CD4-positive, CD25-positive, alpha-beta regulatory T cell (primary cell): ENCODE data around the gene KIF18A. TPM values are rescaled to one million over a fixed set of nuclear protein-coding genes. Genes with fewer than 3 reads are reported as not detected.
"Not testable (repeated sequence)": the region's sequence is repeated elsewhere in the genome, so short reads cannot be mapped to it uniquely, and the experiment has no call there.

ENCODE experiments used
- ATAC-seq, 2 donors: fragments of 150-1000 bp; cut with Tn5 transposase; one replicate each; pipeline ENCODE4 v1.10.0; 2021; ENCODE audit warnings: low read depth in 2 of 2, moderate number of reproducible peaks in 2 of 2, moderate library complexity in 1 of 2
- DNase-seq, 3 donors: peaks; one replicate each; pipeline versions ENCODE4 v3.0.0 to v3.0.0-alpha.2; 2012 to 2022; ENCODE audit warnings: mixed read lengths in 1 of 3
- H3K27ac ChIP-seq: one replicate; pipeline ENCODE4 v1.7.0; 2013; ENCODE audit warnings: mild to moderate bottlenecking, low read length; ENCODE audit not compliant: insufficient read depth, poor library complexity, severe bottlenecking
- H3K27me3 ChIP-seq: one replicate; pipeline ENCODE4 v1.7.0; 2013; ENCODE audit warnings: low read length; ENCODE audit not compliant: control insufficient read depth, insufficient read depth
- H3K36me3 ChIP-seq: one replicate; pipeline ENCODE4 v1.7.0; 2013; ENCODE audit warnings: mild to moderate bottlenecking, low read length, moderate library complexity; ENCODE audit not compliant: control insufficient read depth, insufficient read depth
- H3K4me1 ChIP-seq: 2 replicates; pipeline ENCODE4 v1.7.0; 2013; ENCODE audit warnings: mild to moderate bottlenecking, low read length; ENCODE audit not compliant: insufficient read depth, control insufficient read depth, poor library complexity, severe bottlenecking
- H3K4me3 ChIP-seq: one replicate; pipeline ENCODE4 v1.7.0; 2013; ENCODE audit warnings: low read depth, mild to moderate bottlenecking, low read length, moderate library complexity
- H3K9me3 ChIP-seq, 2 experiments: 1 replicate in 1 of 2; 2 replicates in 1 of 2; pipeline ENCODE4 v1.7.0; 2013; ENCODE audit warnings: low read length in 2 of 2, mild to moderate bottlenecking in 1 of 2, moderate library complexity in 1 of 2; ENCODE audit not compliant: control insufficient read depth in 2 of 2
- H3K27ac Mint-ChIP-seq, 3 donors: one replicate each; pipeline ENCODE4 v1.8.0; 2020 to 2022; ENCODE audit warnings: mild to moderate bottlenecking in 3 of 3, mixed read lengths in 3 of 3, moderate library complexity in 2 of 3
- H3K27me3 Mint-ChIP-seq: one replicate; pipeline ENCODE4 v1.8.0; 2022; ENCODE audit warnings: mild to moderate bottlenecking, mixed read lengths
- H3K36me3 Mint-ChIP-seq: one replicate; pipeline ENCODE4 v1.8.0; 2020; ENCODE audit warnings: mixed read lengths
- H3K4me1 Mint-ChIP-seq, 4 donors: one replicate each; pipeline ENCODE4 v1.8.0; 2020 to 2022; ENCODE audit warnings: mixed read lengths in 4 of 4, mild to moderate bottlenecking in 1 of 4
- H3K4me3 Mint-ChIP-seq, 4 donors: one replicate each; pipeline ENCODE4 v1.8.0; 2020 to 2022; ENCODE audit warnings: mild to moderate bottlenecking in 4 of 4, mixed read lengths in 4 of 4, moderate library complexity in 3 of 4
- H3K9me3 Mint-ChIP-seq, 7 donors: one replicate each; pipeline ENCODE4 v1.8.0; 2020 to 2022; ENCODE audit warnings: mixed read lengths in 7 of 7, mild to moderate bottlenecking in 3 of 7, moderate library complexity in 2 of 7
- polyA plus RNA-seq, 4 donors: library from polyadenylated mRNA; unstranded; fragments of 300-500 nt; fragmentation: Illumina TruSeq; gene quantifications; one replicate each; pipeline ENCODE4 v1.2.3, GENCODE V29; 2021
- total RNA-seq: library from RNA; stranded (reverse); gene quantifications from one replicate; pipeline ENCODE4 v1.2.3, GENCODE V29; 2022

The KIF18A gene
- total and polyA plus RNA-seq, 5 donors from 2014 or later = 1.1 to 10.6 (median 1.6) TPM

GRCh38 chr11:28139841-28140415 is 32.0 kb upstream of the KIF18A start:
- Mint-ChIP-seq H3K4me3 (no peak overlapping the region), H3K36me3 (peaks cover 34% of the 10 kb centered on the region), H3K27ac (no peak overlapping the region), H3K9me3 (peaks cover 2 to 31% (median 6%) of the 10 kb centered on the region in 7 donors), H3K4me1 (peaks cover 0 to 4% (median 3%) of the 10 kb centered on the region in 4 donors), H3K27me3 (no peaks in the 10 kb centered on the region)
- Histone ChIP-seq H3K9me3 (peaks cover 10 to 36% of the 10 kb centered on the region in 2 experiments), H3K4me1 (no peaks in the 10 kb centered on the region), H3K27me3 (no peaks in the 10 kb centered on the region), H3K4me3 (no peak overlapping the region), H3K36me3 (peaks cover 4% of the 10 kb centered on the region), H3K27ac (no peak overlapping the region)
- ATAC-seq (no peak), DNase-seq (no peak)

DNA sequence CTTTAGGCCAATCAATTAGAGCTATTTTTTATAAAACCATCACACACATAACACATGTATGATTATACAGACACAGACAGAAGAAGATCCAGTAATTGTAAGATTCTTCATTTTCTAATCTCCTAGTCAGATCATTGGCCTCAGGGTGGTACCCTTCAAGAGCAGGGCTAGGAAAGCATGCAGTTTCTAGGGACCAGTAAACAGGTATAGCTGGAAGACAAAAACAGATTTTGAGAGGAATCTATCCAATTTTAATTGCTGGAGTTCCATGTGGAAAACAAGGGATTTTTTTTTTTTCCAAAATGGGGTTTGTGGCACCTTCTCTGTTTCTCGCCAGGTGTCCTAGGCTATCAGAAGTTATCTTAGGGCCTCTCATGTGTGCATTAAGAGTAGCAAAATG is 29.9 kb upstream of the KIF18A start:
- H3K36me3 Mint-ChIP-seq = peaks cover 34% of the 10 kb centered on the region
- Histone ChIP-seq H3K36me3 (peaks cover 4% of the 10 kb centered on the region), H3K9me3 (peaks cover 10 to 36% of the 10 kb centered on the region in 2 experiments), H3K27me3 (no peaks in the 10 kb centered on the region), H3K27ac (no peak overlapping the region), H3K4me3 (no peak overlapping the region), H3K4me1 (no peaks in the 10 kb centered on the region)
- H3K9me3 Mint-ChIP-seq = peaks cover 2 to 31% (median 6%) of the 10 kb centered on the region in 7 donors
- H3K4me1 Mint-ChIP-seq = peaks cover 0 to 4% (median 3%) of the 10 kb centered on the region in 4 donors
- H3K27ac Mint-ChIP-seq = no peak overlapping the region
- ATAC-seq (no peak), DNase-seq (no peak)
- no peaks in the 10 kb centered on the region for H3K27me3 Mint-ChIP-seq
- H3K4me3 Mint-ChIP-seq = no peak overlapping the region

DNA sequence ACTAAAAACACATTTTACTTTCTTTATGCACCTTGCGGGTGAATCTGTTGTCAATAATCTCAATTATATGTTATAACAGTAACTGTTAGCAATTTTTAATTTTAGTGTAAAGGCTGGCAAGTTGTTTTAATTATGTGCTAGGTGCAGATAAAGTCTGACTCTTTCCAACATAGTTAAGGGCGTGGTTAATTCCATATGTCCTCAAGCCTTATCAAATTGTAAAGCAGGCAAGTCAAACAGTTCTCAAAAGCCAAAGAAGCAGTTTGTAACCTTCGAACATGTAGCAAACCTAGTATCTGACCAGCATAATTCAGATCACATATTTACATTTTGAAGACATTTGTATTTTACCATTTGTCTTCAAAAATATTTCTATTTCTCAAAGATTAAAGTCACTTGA is 29.4 kb upstream of the KIF18A start:
- Mint-ChIP-seq H3K27me3 (no peaks in the 10 kb centered on the region), H3K36me3 (peaks cover 31% of the 10 kb centered on the region), H3K9me3 (peaks cover 2 to 31% (median 6%) of the 10 kb centered on the region in 7 donors)

GRCh38 chr11:28136157-28136556 is 28.2 kb upstream of the KIF18A start:
- H3K27ac Mint-ChIP-seq, H3K4me3 Mint-ChIP-seq, H3K27me3 Mint-ChIP-seq, H3K27me3 ChIP-seq, H3K36me3 ChIP-seq, DNase-seq, H3K4me3 ChIP-seq, ATAC-seq, H3K27ac ChIP-seq, H3K4me1 Mint-ChIP-seq, H3K4me1 ChIP-seq: not testable (repeated sequence)
- Mint-ChIP-seq H3K36me3 (peaks cover 30% of the 10 kb centered on the region), H3K9me3 (peaks cover 2 to 31% (median 6%) of the 10 kb centered on the region in 7 donors)
- H3K9me3 ChIP-seq = peaks cover 10 to 36% of the 10 kb centered on the region in 2 experiments

More for the DNA sequence above, 29.4 kb upstream of the KIF18A start:
- Mint-ChIP-seq H3K4me1 (no peaks in the 10 kb centered on the region), H3K4me3 (no peak overlapping the region), H3K27ac (no peak overlapping the region)
- no peak overlapping the region for H3K27ac ChIP-seq
- H3K4me1 ChIP-seq = no peaks in the 10 kb centered on the region
- H3K4me3 ChIP-seq = no peak overlapping the region
- H3K9me3 ChIP-seq = peaks cover 10 to 36% of the 10 kb centered on the region in 2 experiments
- no peaks in the 10 kb centered on the region for H3K27me3 ChIP-seq
- DNase-seq (no peak), ATAC-seq (no peak)
- H3K36me3 ChIP-seq = peaks cover 4% of the 10 kb centered on the region

DNA sequence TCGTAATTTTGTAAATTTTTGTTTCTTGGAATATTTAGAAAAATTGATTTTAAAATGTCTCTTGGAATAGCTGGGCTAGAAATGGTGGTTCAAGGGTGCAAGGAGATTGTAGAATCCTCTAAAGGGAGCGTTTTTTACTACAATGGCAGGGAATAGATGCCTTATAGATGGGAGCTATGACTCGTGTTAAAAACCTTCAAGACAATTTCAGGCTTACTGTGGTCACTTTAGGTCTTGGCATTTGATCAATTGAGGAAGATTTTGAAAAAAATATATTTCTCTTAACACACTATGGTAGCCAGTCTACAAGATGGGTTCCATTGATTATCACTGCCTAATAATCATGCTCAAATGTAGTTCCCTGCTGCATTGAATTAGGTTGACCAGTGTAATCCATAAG is 25.2 kb upstream of the KIF18A start:
- Mint-ChIP-seq H3K36me3 (peaks cover 22% of the 10 kb centered on the region), H3K4me1 (no peaks in the 10 kb centered on the region), H3K4me3 (no peak overlapping the region), H3K9me3 (peaks cover 0 to 23% (median 6%) of the 10 kb centered on the region in 7 donors), H3K27ac (no peak overlapping the region), H3K27me3 (no peaks in the 10 kb centered on the region)
- no peak for DNase-seq
- Histone ChIP-seq H3K4me3 (no peak overlapping the region), H3K4me1 (no peaks in the 10 kb centered on the region), H3K27me3 (no peaks in the 10 kb centered on the region), H3K9me3 (peaks cover 6 to 9% of the 10 kb centered on the region in 2 experiments), H3K27ac (no peak overlapping the region), H3K36me3 (no peaks in the 10 kb centered on the region)
- ATAC-seq = no peak

DNA sequence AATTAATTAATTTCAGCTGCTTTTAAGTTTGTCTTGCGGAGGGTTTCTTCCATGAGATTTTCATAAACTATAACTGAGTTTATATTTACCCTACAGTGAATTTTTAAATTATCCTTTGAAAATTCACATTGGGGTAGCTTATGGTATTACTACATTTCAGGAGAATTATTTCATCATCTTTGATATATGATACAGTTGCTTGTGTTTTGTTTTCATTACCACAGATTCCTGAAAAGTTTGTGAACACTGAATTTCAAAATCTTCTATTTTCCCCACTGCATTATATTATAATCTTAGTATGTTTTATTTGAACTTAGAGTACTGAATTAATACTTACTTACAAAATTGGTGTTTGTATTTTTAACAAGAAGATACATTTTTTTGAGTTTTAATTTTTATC is 24.6 kb upstream of the KIF18A start:
- Mint-ChIP-seq H3K9me3 (peaks cover 0 to 19% (median 6%) of the 10 kb centered on the region in 7 donors), H3K27ac (no peak overlapping the region), H3K27me3 (no peaks in the 10 kb centered on the region), H3K4me1 (no peaks in the 10 kb centered on the region), H3K36me3 (peaks cover 19% of the 10 kb centered on the region), H3K4me3 (no peak overlapping the region)
- H3K4me1 ChIP-seq = no peaks in the 10 kb centered on the region
- ATAC-seq (no peak), DNase-seq (no peak)
- peaks cover 2 to 3% of the 10 kb centered on the region in 2 experiments for H3K9me3 ChIP-seq
- no peaks in the 10 kb centered on the region for H3K36me3 ChIP-seq
- no peak overlapping the region for H3K27ac ChIP-seq
- H3K27me3 ChIP-seq = no peaks in the 10 kb centered on the region
- no peak overlapping the region for H3K4me3 ChIP-seq

DNA sequence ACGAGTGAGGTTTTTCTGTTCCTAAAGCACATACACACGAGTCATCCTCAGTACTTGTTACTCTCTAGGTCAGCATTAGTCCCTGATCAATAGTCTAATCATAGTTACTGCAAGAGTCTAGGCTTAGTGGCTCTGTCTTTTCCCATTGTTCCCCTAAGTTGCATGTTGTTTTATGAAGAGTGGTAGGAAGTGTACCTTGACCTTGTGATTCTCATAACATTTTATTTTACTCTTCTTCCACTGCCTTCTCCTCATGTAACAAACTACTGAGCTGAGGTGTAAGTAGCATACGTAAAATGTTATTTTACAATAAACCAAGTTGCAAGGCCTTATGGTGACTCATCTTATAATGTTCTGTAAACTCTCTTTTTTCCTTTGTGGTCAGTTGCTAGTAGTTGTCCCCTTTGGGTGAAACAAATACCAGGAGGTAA is 15.2 kb upstream of the KIF18A start:
- no peak for DNase-seq
- H3K4me3 ChIP-seq = no peak overlapping the region
- H3K4me1 Mint-ChIP-seq = peaks cover 10 to 30% (median 18%) of the 10 kb centered on the region in 4 donors

GRCh38 chr11:28117712-28118111 is 9.8 kb upstream of the KIF18A start:
- H3K27ac Mint-ChIP-seq = no peak overlapping the region
- no peak overlapping the region for H3K27ac ChIP-seq

More for the DNA sequence above, 15.2 kb upstream of the KIF18A start:
- H3K4me3 Mint-ChIP-seq = no peak overlapping the region
- H3K27ac Mint-ChIP-seq = no peak overlapping the region
- no peak for ATAC-seq
- H3K27me3 ChIP-seq = no peaks in the 10 kb centered on the region
- no peaks in the 10 kb centered on the region for H3K27me3 Mint-ChIP-seq
- no peaks in the 10 kb centered on the region for H3K9me3 Mint-ChIP-seq
- no peak overlapping the region for H3K27ac ChIP-seq
- no peaks in the 10 kb centered on the region for H3K4me1 ChIP-seq
- peaks cover 3% of the 10 kb centered on the region for H3K36me3 ChIP-seq
- peaks cover 15% of the 10 kb centered on the region for H3K36me3 Mint-ChIP-seq
- no peaks in the 10 kb centered on the region for H3K9me3 ChIP-seq

More at GRCh38 chr11:28117712-28118111, 9.8 kb upstream of the KIF18A start:
- no peaks in the 10 kb centered on the region for H3K27me3 ChIP-seq
- ATAC-seq (no peak), DNase-seq (no peak)
- no peaks in the 10 kb centered on the region for H3K4me1 ChIP-seq
- H3K9me3 ChIP-seq = no peaks in the 10 kb centered on the region
- Mint-ChIP-seq H3K4me1 (peaks cover 20 to 48% (median 27%) of the 10 kb centered on the region in 4 donors), H3K27me3 (no peaks in the 10 kb centered on the region), H3K9me3 (no peaks in the 10 kb centered on the region), H3K4me3 (no peak overlapping the region), H3K36me3 (peaks cover 26% of the 10 kb centered on the region)
- no peak overlapping the region for H3K4me3 ChIP-seq
- H3K36me3 ChIP-seq = peaks cover 22% of the 10 kb centered on the region
